ENCODE measurements around the gene NISCH. TPM values are rescaled to one million over a fixed set of nuclear protein-coding genes. Genes with fewer than 3 reads are reported as not detected.

The NISCH gene
- total RNA-seq, 6 experiments from 2014 or later, result 19.7 to 51.9 (median 30.6) TPM

DNA sequence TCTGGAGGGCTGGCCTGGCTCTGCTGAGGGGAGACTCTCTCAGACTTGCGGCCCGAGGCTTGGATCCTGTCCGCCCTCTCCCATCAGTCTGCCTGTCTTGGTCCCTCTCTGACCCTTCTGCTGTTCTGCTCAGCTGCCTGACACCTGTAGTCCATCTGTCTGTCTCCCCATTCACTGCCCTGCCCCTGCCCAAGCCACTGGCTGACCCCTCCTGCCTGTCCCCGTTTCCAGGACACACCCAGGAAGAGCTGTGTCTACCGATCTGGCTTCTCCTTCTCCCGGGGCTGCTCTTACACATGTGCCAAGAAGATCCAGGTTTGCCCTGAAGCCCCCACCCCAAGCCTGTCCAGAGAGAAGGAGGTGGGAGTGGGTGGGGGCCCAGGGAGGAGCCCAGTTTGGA, 59.8 kb downstream of the NISCH start:
- H3K27ac ChIP-seq, result no peak overlapping the region
- no peaks in the 10 kb centered on the region for H3K36me3 ChIP-seq
- TF ChIP-seq, protein P1, sequence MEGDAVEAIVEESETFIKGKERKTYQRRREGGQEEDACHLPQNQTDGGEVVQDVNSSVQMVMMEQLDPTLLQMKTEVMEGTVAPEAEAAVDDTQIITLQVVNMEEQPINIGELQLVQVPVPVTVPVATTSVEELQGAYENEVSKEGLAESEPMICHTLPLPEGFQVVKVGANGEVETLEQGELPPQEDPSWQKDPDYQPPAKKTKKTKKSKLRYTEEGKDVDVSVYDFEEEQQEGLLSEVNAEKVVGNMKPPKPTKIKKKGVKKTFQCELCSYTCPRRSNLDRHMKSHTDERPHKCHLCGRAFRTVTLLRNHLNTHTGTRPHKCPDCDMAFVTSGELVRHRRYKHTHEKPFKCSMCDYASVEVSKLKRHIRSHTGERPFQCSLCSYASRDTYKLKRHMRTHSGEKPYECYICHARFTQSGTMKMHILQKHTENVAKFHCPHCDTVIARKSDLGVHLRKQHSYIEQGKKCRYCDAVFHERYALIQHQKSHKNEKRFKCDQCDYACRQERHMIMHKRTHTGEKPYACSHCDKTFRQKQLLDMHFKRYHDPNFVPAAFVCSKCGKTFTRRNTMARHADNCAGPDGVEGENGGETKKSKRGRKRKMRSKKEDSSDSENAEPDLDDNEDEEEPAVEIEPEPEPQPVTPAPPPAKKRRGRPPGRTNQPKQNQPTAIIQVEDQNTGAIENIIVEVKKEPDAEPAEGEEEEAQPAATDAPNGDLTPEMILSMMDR (IDR thresholded peaks at IDR 0.05), result no peak
- no peak for TF ChIP-seq POLR2A (IDR thresholded peaks at IDR 0.05)
- no peak for ATAC-seq
- H3K4me3 ChIP-seq, result no peak overlapping the region
- H3K9me3 ChIP-seq, result no peaks in the 10 kb centered on the region
- intact Hi-C loops (cut with DNase I), result no loop called here
- H3K4me1 ChIP-seq, result no peaks in the 10 kb centered on the region
- WGBS (ENCODE audit: insufficient coverage, low coverage, low lambda C conversion rate, missing lambda C conversion rate), result 0% methylated on average over 3 of the region's 6 CpGs
- DNase-seq, result no peak
- H3K27me3 ChIP-seq, result no peaks in the 10 kb centered on the region

DNA sequence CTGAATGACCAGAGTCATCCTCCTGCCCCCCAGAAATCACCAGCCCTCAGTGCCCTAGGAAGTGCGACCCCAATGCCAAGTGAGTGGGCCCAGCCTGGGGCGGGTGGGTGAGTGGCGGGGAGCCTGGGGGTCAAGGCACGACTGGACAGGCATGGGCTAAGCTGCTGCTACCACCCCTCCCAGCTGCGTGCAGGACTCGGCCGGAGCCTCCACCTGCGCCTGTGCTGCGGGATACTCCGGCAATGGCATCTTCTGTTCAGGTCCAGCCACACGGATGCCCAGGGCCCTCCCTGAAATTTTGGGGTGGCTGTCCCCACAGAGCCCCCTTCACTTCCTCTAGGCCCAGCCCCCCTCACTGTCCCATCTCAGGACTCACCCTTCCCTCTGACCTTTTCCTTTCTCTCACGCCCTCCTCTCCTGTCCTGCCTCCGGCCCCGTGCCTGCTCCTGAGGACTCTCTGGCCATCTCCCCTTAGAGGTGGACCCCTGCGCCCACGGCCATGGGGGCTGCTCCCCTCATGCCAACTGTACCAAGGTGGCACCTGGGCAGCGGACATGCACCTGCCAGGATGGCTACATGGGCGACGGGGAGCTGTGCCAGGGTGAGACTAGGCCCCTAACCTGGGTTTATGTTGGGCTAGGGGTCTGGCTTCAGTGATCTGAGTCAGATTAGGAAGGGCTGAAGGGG, 61.2 kb downstream of the NISCH start:
- H3K9me3 ChIP-seq, result no peaks in the 10 kb centered on the region
- TF ChIP-seq, protein P1 (IDR thresholded peaks at IDR 0.05), result no peak
- no peak for TF ChIP-seq POLR2A (IDR thresholded peaks at IDR 0.05)
- intact Hi-C loops (cut with DNase I), result no loop called here
- H3K27me3 ChIP-seq, result no peaks in the 10 kb centered on the region
- H3K27ac ChIP-seq, result no peak overlapping the region
- WGBS (ENCODE audit: insufficient coverage, low coverage, low lambda C conversion rate, missing lambda C conversion rate), result 82% methylated on average over 8 of the region's 19 CpGs
- H3K4me1 ChIP-seq, result no peaks in the 10 kb centered on the region
- no peak overlapping the region for H3K4me3 ChIP-seq
- no peak for ATAC-seq
- no peak for DNase-seq
- no peaks in the 10 kb centered on the region for H3K36me3 ChIP-seq

DNA sequence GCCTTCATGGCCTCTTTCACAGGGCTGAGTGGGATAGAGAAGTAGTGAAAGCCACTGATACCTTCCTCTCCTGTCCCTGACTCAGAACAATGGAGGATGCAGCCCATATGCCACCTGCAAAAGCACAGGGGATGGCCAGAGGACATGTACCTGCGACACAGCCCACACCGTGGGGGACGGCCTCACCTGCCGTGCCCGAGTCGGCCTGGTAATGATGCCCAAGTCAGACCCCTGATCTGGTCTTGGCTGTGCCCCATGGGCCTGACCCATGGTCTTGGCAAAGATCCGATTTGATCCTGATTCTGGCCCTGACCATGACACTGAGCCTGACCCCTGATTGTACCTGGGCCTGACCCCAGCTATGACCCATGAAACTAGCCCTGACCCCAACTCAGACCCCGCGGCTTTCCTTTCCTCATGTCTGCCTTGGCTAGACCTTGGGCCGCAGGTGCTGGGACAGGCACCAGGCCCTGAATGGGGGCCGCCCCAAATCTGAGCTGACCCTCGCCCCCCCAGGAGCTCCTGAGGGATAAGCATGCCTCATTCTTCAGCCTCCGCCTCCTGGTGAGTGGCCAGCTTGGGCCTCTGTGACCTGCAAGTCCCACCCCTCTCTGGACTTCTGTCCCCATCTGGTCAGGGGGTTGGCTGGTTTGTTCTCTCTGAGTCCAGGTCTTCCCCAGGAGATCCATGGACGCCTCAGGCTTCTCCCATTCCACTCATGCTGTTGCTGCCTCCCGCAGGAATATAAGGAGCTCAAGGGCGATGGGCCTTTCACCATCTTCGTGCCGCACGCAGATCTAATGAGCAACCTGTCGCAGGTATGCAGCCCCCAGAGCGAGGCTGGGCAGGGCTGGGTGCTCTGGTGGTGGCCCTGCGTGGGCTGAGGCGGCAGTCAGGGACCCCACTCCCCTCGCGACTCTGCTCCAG, 62.7 kb downstream of the NISCH start:
- no peak overlapping the region for H3K4me3 ChIP-seq
- H3K27ac ChIP-seq, result no peak overlapping the region
- no CpG with 5 or more reads among the region's 25 CpGs for WGBS (ENCODE audit: insufficient coverage, low coverage, low lambda C conversion rate, missing lambda C conversion rate)
- no peaks in the 10 kb centered on the region for H3K9me3 ChIP-seq
- no peaks in the 10 kb centered on the region for H3K27me3 ChIP-seq
- DNase-seq, result no peak
- H3K4me1 ChIP-seq, result no peaks in the 10 kb centered on the region
- no peak for TF ChIP-seq POLR2A (IDR thresholded peaks at IDR 0.05)
- TF ChIP-seq, protein P1 (IDR thresholded peaks at IDR 0.05), result no peak
- H3K36me3 ChIP-seq, result no peaks in the 10 kb centered on the region
- ATAC-seq, result no peak
- intact Hi-C loops (cut with DNase I), result no loop called here

DNA sequence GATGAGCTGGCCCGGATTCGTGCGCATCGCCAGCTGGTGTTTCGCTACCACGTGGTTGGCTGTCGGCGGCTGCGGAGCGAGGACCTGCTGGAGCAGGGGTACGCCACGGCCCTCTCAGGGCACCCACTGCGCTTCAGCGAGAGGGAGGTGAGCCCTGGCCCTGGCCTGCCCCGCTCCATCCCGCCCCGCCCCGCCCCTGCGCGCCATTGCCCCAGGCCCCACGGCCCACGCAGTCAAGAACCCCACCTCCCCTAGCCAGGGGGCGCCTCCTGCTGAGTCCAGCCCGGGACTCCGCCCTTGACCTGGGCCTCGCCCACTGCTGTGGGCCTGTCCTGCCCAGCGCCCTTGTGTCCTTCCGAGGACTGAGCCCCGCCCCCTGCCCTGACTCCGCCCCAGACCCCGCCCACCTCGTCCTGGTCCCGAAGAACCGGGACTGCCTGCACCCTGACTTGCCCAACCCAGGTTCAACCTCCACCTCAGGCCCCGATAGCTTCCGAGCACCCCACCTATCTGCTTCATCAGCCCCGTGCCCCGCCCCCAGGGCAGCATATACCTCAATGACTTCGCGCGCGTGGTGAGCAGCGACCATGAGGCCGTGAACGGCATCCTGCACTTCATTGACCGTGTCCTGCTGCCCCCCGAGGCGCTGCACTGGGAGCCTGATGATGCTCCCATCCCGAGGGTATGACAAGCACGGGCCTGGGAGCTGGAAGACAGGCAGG, 63.5 kb downstream of the NISCH start:
- ATAC-seq (peak in 1 of 4 donors; percentile 4), DNase-seq (no peak)
- no peaks in the 10 kb centered on the region for H3K36me3 ChIP-seq
- TF ChIP-seq, protein P1 (IDR thresholded peaks at IDR 0.05), result no peak
- TF ChIP-seq POLR2A (IDR thresholded peaks at IDR 0.05), result no peak
- no peaks in the 10 kb centered on the region for H3K9me3 ChIP-seq
- H3K4me3 ChIP-seq, result no peak overlapping the region
- WGBS (ENCODE audit: insufficient coverage, low coverage, low lambda C conversion rate, missing lambda C conversion rate), result 43% methylated on average over 10 of the region's 50 CpGs
- no peak overlapping the region for H3K27ac ChIP-seq
- intact Hi-C loops (cut with DNase I), result no loop called here
- no peaks in the 10 kb centered on the region for H3K4me1 ChIP-seq
- H3K27me3 ChIP-seq, result no peaks in the 10 kb centered on the region

All from right lobe of liver (tissue), 6 donors.